RCC 7860 (cell line): ENCODE measurements around the gene TMEM176A.
"Not testable (repeated sequence)": the region's sequence is repeated elsewhere in the genome, so short reads cannot be mapped to it uniquely, and the experiment has no call there.

Experiments
- DNase-seq: peaks from one replicate; pipeline ENCODE4 v3.0.0-alpha.2; 2015; ENCODE audit warnings: low spot score
- FAIRE-seq: peaks from 2 replicates; lab custom pipeline; 2012; peaks lifted over from hg19 to GRCh38; lab: Jason Lieb, UNC

TMEM176A gene

DNA sequence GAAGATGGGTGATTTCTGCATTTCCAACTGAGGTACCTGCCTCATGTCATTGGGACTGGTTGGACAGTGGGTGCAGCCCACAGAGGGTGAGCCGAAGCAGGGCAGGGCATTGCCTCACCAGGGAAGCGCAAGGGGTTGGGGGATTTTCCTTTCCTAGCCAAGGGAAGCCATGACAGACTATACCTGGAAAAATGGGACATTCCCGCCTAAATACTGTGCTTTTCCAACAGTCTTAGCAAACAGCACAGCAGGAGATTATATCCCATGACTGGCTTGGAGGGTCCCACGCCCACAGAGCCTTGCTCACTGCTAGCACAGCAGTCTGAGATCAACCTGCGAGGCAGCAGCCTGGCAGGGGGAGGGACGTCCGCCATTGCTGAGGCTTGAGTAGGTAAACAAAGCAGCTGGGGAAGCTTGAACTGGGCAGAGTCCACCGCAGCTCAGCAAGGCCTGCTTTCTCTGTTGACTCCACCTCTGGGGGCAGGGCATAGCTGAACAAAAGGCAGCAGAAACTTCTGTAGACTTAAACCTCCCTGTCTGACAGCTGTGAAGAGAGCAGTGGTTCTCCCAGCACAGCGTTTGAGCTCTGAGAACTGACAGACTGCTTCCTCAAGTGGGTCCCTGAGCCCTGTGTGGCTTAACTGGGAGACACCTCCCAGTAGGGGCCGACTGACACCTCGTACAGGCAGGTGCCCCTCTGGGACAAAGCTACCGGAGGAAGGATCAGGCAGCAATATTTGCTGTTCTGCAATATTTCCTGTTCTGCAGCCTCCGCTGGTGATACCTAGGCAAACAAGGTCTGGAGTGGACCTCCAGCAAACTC, 7.3 kb downstream of the TMEM176A start:
- FAIRE-seq, DNase-seq: not testable (repeated sequence)

DNA sequence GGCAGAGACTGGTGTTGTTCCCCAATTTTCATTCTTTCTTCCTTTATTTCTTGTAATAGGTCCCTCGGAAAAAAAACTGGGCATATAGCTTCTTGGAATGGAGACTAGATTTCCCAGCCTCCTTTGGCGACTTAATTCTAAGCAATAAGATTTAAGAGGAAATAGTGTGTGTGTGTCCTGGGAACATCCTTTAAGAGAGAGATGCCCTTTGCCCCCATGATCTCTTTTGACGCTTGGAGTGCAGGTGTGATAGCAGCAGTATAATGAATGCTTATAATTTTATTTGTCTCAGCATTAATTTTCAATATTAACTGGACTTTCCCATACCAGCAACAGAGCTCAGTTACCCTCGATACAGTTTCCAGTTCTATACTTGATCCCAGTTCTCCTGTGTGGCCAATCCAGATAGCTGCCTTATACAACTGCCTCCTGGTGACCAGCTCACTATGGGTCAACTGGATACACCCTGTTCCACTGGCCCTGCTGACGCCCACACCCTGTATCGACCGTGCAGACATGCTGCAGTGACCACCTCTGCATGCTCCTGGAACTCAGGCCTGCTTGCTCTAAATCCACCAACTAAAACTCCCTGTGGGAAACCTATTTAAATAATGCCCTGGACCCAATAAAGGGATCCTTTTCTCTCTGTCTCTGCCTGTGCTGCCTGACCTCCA, 13.9 kb downstream of the TMEM176A start:
- DNase-seq (no peak), FAIRE-seq (no peak)

DNA sequence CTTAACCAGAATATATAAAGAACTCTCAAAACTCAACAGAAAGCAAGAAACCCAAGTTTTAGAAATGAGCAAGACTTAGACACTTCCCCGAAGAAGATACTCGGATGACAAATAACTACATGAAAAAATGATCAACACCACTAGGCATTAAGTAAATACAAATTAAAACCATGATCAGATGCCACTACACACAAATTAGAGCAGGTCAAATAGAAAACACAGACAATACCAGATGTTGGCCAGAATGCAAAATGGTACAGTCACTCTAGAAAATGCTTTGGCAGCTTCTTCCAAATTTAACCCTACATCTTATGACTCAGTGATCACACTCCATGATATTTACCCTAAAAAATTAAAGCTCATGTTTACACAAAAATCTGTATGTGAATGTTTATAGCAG, 18.4 kb downstream of the TMEM176A start:
- DNase-seq (no peak), FAIRE-seq (no peak)

DNA sequence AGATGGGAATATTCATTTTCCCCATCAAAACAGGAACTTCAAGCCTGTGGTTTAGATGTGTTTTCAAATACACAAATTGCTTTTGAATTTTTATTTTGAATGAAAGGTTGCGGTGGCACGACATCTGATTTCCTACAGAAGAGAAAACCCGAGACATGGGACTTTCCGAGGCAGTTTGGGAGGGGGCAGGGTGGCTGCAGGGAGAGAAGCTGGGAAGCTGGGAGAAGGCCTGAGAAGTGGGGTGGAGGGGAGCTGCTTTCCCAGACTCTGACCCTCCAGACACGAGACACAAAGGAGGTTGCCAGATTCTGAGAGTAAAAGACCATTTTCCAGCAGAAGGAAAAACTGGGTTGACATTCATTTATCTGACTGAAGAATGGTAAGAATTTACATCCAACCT, 19.6 kb downstream of the TMEM176A start:
- FAIRE-seq (no peak), DNase-seq (no peak)

DNA sequence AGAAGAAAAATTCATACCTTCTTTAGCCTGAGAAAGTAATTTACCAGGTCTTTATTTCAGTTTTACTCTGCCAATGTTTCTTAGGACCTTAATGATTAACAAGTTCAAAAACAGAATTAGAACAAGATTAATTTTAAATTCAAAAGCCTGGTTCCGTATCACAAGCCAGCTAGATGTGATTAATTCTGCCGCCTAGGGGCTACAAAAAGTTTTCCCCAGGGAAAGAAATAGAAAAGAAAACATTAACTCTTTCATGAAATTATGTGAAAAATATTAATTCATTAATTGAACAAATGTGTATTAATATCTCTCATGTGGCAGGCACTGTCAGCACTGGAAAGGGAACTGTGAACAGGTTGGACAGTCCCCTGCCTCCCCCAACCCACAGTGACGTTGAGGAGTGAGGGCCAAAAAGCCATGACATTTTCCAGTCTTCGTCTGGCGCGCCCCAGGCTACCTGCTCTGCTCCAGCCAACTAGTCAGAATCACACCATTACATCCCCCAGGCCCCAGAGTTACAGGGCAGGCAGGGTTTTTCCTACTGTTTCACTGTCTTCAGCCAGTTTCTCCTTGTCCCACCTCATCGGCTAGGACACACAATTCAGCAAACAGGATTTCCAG, 20.1 kb downstream of the TMEM176A start:
- no peak for FAIRE-seq
- DNase-seq: no peak

DNA sequence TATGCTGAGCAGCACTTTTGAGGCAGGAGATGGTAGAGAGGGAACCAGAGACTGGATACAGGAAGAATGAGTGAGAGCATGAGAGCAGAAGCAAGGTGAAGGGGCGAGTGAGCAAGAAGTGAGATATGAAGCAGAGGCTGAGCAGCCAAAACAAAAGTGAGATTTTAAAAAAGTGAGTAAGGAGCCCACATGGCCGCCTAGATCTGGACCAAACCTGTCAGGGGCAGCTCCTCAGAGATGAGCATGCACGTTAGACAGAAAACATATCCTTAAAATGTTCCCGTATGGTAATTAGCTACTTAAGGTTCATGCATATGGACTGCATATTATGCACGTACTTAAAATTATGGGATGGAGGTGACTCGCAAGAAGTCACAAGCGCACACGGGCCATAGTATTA, 22.5 kb downstream of the TMEM176A start:
- DNase-seq (no peak), FAIRE-seq (no peak)

DNA sequence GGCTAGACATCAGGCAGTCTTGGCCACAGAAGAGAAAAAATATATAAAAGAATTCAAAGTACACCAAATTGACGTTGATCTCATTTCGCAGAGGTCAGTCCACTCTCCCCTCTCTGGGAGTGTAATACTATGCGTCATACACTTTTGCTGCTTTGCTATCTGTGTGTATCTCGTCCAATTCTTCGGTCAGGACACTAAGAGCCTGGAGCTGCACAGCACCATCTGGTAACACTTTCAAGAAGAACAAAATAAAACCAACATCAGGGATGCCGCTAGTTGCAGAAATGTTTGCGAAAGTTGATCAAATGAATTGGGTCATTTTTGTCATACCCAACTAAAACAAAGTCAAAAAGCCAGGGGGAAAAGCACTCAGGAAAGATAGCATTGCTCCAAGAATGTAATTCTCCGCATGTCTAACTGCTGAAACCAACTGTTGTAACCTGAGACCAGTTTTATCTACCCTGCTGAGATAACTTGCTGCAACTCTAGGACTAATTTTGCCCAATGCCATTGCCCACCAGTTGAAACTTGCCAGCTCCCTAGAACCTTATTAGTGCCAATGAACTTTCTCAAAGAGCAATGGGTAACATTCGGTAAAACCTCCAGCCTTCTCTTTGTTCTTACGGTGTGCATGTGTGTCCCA, 23.0 kb downstream of the TMEM176A start:
- DNase-seq (no peak), FAIRE-seq (no peak)

DNA sequence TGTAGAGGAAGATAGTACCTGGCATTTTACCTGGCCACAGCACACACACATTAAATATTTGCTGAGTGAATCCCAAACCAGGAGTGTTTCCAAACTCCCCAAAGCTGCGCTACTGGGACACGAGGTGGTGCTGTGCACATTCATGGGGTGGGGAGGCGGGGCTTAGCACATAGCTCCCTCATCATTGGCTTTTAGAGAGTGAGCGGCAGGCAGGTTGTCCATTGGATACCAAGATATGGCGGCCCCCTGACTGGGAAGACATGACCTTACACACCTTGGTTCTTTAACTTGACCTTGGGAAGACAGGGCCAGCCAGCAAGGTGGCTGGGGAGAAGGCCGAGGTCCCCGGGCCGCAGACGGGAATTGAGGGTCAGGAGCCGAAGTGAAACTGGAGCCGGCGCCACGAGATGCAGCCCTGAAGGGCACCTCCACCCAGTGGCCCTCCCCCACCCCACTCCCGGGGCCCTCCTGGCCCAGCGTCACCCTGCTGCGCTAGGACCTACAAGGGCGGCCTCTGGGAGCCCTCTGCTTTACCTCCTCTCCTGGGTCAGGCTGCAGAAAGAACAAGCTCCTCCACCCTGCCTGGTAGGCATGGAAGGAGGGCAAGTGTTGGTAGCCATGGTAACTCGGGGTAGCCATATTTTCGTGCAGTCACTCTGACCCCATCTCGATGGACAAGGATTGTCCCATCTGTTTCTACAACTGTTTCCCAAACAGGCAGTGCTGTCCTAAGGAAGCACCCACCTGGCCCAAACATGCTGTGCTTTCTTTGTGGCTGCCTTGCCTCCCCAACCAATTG, 24.0 kb downstream of the TMEM176A start:
- FAIRE-seq: no peak
- no peak for DNase-seq

DNA sequence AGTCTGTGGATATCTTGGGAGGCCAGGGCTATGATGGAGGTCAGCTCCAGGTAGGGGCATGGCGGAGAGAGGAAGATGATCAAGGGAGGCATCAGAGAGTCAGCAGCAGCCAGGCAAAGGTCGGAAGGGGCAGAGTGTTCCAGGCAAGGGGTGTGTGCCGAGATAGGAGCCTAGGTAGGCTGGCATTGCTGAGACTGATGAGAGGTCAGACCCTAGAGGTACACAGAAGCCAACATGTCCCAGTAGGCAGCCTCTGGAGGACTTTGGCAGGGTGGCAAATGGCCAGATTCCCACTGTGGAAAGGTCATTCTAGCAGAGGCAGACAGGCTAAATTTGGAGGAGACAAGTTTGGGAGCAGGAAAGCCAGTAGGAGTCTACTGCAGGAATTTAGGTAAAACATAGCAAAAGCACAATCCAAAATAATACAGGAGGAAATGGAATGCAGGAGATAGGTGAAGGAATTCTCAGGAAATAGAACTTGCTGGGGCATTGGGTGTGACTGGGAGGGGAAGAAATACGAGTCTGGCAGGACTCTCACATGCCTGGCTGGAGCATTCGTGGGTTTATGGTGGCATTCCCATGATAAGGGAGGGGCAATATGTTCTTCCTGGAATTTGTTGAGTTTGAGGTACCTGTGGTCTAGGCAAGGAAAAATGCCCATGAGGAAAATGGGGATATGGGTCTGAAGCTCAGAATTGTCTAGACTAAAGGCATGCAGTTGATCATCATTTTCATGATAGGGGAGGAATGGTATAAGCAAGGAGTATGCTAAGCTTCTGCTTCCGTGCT, 25.7 kb downstream of the TMEM176A start:
- DNase-seq (no peak), FAIRE-seq (no peak)

DNA sequence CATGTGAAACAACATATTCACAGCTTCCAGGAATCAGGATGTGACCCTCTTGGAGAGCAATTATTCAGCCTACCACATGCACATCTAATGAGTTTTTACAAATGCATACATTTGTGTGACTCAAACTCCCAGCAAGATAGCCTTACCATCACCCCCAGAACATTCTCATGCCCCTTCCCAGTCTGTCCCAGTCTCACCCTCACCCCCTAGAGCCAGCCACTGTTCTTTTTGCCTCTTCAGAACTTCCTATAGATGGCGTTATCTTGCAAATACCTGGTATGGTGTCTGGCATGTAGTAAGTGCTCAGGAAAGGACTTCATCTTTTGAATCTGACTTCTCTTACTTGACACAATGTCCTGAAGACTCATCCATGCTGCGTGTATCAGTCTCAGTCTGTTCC, 27.8 kb downstream of the TMEM176A start:
- DNase-seq (no peak), FAIRE-seq (no peak)

DNA sequence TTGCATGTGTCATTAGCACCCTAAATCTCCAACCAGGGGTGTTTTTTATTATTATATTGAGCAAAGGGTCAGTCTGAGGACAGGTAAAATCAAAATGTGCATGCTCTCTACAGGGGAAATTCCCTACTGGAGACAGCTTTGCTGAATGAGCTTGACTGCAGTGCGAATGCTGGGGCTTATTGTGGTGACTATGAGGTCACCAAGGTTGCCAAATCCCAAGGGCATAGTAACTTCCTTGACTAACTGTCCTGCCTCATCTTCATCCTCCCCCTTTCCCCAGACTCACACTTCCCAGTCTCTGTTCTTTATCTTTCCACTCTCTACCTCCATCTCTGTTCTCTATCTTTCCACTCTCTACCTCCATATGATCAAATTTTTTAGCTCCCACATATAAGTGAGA, 28.9 kb downstream of the TMEM176A start:
- no peak for DNase-seq
- no peak for FAIRE-seq

DNA sequence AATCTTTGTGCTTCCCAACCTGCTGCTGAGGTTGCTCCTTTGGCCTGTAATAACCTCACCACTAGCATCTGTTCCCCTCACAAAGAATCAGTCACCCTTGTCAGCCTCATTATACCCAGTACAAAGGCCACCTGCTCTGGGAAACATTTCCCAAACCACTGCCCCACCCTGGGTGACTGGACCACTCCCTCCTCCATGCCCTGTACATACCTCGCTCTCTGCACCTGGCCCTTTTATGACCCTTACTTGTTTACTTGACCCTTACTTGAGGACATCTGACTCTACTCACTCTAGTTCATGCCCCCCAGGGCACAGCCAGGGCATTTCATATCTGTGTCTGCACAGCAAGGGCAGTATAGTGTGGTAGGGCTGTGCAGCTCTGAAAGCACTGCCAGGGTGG, 30.4 kb downstream of the TMEM176A start:
- DNase-seq (no peak), FAIRE-seq (no peak)

DNA sequence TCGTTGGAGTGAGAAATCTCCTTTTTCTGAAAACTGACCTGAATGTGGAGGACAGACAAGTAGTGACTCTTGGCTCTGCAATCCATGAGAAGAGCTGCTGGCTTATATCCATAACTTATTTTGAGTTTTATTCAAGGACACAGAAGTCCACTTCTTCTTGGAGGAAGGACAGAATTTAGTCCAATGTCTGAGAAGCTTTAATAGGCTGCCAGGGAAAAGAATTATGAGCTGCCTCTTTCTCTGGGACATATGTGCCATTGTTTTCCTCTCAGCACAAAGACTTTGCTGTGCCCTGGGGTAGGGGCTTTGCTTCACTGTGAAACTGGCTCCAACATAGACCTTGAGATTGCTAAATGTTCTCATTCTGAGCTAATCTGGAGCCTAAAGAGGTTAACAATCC, 31.3 kb downstream of the TMEM176A start:
- FAIRE-seq (no peak), DNase-seq (no peak)

DNA sequence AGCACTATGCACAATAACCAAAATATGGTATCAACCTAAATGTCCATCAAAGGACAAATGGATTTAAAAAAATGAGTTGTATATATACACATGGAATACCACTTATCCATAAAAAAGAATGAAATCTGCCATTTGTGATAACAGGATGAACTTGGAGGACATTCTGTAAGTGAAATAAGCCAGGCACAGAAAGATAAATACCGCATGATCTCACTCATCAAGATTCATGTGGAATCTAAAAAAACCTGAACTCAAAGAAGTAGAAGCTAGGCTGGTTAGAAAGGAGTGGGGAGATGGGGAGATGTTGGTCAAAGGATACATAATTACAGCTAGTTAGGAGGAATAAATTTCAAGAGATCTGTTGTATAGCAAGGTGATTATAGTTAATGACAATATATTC, 34.5 kb downstream of the TMEM176A start:
- no peak for DNase-seq
- FAIRE-seq: no peak

DNA sequence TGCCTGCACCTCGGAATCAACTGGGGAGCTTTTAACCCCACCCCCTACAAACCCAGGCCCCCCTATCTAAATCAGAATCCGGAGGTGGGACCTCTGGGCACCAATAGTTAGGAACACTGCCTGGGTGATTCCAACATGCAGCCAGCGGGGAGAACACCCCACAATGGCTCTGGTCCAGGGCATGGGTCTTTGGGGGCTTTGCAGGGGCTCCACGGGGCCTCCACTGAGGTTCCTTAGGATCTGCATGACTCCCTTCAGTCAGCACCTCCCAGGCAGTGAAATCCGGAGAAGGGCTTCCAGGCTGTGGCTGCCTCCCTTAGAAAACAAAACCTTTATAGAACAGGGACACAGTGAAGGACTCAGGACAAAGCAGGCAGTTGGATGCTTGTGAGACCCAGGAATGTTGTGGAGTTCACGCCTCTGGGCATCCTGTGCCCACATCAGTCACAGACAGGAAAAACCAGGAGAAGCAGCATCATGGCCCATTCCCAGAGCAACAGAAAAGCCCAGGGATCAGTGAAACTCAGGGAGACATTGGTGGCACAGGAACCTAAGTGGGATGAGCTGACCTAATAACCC, 35.2 kb downstream of the TMEM176A start:
- FAIRE-seq: no peak
- no peak for DNase-seq

DNA sequence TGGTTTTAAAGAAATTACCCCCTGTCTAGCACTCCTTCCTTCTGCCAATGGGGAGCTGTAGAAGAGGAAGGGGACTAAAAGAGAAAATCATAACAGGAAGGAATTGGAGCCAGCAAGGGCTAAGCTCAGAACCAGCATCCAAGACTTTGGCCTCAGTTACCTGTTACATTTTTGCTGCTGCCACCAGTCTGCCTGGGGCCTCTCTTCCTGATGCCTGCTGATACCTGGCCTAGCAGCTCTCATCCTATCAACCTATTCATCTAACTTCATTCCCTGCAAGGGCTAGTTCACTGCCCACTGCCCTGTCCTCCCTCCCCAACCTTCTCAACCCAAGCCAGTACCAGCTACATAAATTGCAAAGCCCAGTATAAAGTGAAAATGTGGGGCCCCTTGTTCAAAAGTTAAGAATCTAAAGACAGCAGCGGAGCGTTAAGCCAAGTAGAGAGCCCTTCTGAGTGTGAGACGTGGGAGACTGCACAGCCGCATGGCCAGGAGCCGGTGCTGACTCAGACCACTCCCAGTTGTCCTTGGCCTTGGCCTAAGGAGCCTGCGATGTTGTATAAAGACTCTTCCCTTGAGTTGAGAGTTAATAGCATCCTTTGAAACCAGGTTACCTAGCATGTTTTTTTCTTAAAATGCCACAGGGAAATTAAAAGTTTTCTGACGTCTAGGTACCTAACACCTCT, 38.5 kb downstream of the TMEM176A start:
- FAIRE-seq (no peak), DNase-seq (no peak)

DNA sequence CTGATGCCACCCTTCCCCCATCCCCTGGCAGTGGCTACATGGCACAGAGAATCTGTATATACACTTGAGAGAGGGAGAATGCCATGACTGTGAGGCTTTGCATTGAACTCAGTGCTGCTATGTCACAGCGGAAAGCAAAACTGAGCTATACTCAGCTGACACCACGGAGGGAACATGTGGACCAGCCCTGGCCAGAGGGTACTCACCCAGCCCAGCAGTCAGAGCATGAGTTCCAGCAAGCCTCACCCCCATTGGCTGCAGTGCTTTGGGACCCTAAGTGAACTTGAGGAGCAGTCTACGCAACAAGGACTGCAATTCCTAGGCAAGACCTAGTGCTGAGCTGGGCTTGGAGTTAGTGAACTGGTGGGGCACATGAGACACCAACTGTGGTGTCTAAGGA, 41.4 kb downstream of the TMEM176A start:
- FAIRE-seq (no peak), DNase-seq (no peak)

DNA sequence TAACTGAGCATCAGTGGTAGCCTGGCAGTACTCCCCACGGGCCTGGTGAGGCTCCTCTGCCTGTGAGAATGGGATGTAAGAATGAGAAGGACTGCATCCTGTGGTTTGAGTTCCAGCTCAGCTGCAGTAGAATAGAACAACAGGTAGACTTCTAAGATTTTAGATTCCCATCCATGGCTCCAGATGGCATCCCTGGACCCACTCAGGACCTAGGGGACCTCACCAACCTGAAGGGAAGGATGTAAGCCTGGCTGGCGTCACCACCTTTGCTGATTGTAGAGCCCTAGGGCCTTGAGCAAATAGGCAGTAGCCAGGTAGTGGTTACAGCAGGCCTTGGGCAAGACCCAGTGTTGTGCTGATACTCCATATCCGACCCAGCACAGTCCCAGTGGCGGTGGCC, 42.1 kb downstream of the TMEM176A start:
- no peak for DNase-seq
- FAIRE-seq: no peak

DNA sequence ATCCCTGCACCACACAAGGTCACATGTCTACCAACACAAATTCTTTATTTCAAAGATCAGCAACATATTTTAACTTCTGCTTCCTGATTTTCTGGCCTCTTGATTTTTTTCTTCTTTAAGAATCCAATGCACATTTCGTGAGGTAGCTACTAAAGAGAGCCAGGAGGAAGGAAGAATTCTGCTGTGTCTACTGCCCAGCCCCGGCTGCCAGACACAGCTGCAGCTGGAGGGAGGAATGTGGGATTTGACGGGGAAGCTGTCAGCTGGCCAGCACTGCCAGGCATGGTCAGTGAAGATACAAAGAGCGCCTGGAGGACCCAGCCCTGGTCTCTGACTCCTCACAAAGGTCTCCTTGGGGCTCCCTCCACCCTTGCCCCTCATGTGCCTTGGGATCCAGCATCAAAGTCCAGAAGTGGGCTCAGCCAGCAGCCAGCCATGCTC, 44.9 kb downstream of the TMEM176A start:
- no peak for FAIRE-seq
- DNase-seq: no peak
